ENCODE measurements around the gene HJV.

HJV gene

GRCh38 chr1:145977486-145978470 lies 43.8 kb downstream of the HJV start:
- Histone ChIP-seq H2AFZ (ENCODE audit: low read length) (peak overlapping the region; percentile 61), H3K9me3 (ENCODE audit: insufficient read depth, low read depth, low read length) (no peaks in the 10 kb centered on the region), H3K4me1 (ENCODE audit: insufficient read depth, low read length, poor library complexity, severe bottlenecking) (peaks cover 56% of the 10 kb centered on the region), H3K79me2 (ENCODE audit: insufficient read depth, low read length) (no peaks in the 10 kb centered on the region), H3K4me2 (ENCODE audit: low read depth, low read length, poor library complexity, severe bottlenecking) (peak overlapping the region; percentile 87), H4K20me1 (ENCODE audit: insufficient read depth, low read length, poor library complexity, severe bottlenecking) (no peaks in the 10 kb centered on the region), H3K4me3 (ENCODE audit: low read length, poor library complexity, severe bottlenecking) (peak overlapping the region; percentile 47), H3K27me3 (ENCODE audit: insufficient read depth, low read length, poor library complexity, severe bottlenecking) (no peaks in the 10 kb centered on the region), H3F3A (ENCODE audit: low read depth) (peaks cover 9% of the 10 kb centered on the region; the same call in 1 of the 2 replicates), H3K36me3 (ENCODE audit: insufficient read depth, low read length) (no peaks in the 10 kb centered on the region), H3K9me2 (replicated peaks; ENCODE audit: low read depth, low read length) (no peaks in the 10 kb centered on the region), H3K9ac (ENCODE audit: low read depth, low read length, poor library complexity, severe bottlenecking) (peak overlapping the region; percentile 84)
- TF ChIP-seq CTCF (conservative IDR thresholded peaks at IDR 0.05; ENCODE audit: low read length), result peak; percentile 89
- TF ChIP-seq EZH2phosphoT487 (IDR thresholded peaks at IDR 0.05; ENCODE audit: borderline replicate concordance), result no peak

- TF ChIP-seq EZH2phosphoT487 (IDR thresholded peaks at IDR 0.05; ENCODE audit: borderline replicate concordance), result no peak
- no peak for TF ChIP-seq CTCF (conservative IDR thresholded peaks at IDR 0.05; ENCODE audit: low read length)
Observed at GRCh38 chr1:145977016-145977415, 44.5 kb downstream of the HJV start.

GRCh38 chr1:145975216-145975615 lies 46.3 kb downstream of the HJV start:
- Histone ChIP-seq H3K9ac (ENCODE audit: low read depth, low read length, poor library complexity, severe bottlenecking) (no peak overlapping the region), H3K79me2 (ENCODE audit: insufficient read depth, low read length) (no peaks in the 10 kb centered on the region), H3K36me3 (ENCODE audit: insufficient read depth, low read length) (no peaks in the 10 kb centered on the region), H4K20me1 (ENCODE audit: insufficient read depth, low read length, poor library complexity, severe bottlenecking) (no peaks in the 10 kb centered on the region), H3K27me3 (ENCODE audit: insufficient read depth, low read length, poor library complexity, severe bottlenecking) (no peaks in the 10 kb centered on the region), H2AFZ (ENCODE audit: low read length) (no peak overlapping the region), H3K4me2 (ENCODE audit: low read depth, low read length, poor library complexity, severe bottlenecking) (no peak overlapping the region), H3K4me3 (ENCODE audit: low read length, poor library complexity, severe bottlenecking) (no peak overlapping the region), H3K4me1 (ENCODE audit: insufficient read depth, low read length, poor library complexity, severe bottlenecking) (peaks cover 31% of the 10 kb centered on the region), H3K9me3 (ENCODE audit: insufficient read depth, low read depth, low read length) (no peaks in the 10 kb centered on the region), H3K9me2 (replicated peaks; ENCODE audit: low read depth, low read length) (no peaks in the 10 kb centered on the region), H3F3A (ENCODE audit: low read depth) (peaks cover 9% of the 10 kb centered on the region; the same call in 1 of the 2 replicates)
- no peak for TF ChIP-seq CTCF (conservative IDR thresholded peaks at IDR 0.05; ENCODE audit: low read length)
- no peak for TF ChIP-seq EZH2phosphoT487 (IDR thresholded peaks at IDR 0.05; ENCODE audit: borderline replicate concordance)

More at GRCh38 chr1:145977016-145977415, 44.5 kb downstream of the HJV start:
- no peaks in the 10 kb centered on the region for H3K79me2 ChIP-seq (ENCODE audit: insufficient read depth, low read length)
- no peaks in the 10 kb centered on the region for H3K27me3 ChIP-seq (ENCODE audit: insufficient read depth, low read length, poor library complexity, severe bottlenecking)
- H3K4me2 ChIP-seq (ENCODE audit: low read depth, low read length, poor library complexity, severe bottlenecking), result peak overlapping the region; percentile 87
- H3K9ac ChIP-seq (ENCODE audit: low read depth, low read length, poor library complexity, severe bottlenecking), result peak overlapping the region; percentile 84
- H4K20me1 ChIP-seq (ENCODE audit: insufficient read depth, low read length, poor library complexity, severe bottlenecking), result no peaks in the 10 kb centered on the region
- peak overlapping the region; percentile 47 for H3K4me3 ChIP-seq (ENCODE audit: low read length, poor library complexity, severe bottlenecking)
- H2AFZ ChIP-seq (ENCODE audit: low read length), result peak overlapping the region; percentile 61
- H3K36me3 ChIP-seq (ENCODE audit: insufficient read depth, low read length), result no peaks in the 10 kb centered on the region
- H3F3A ChIP-seq (ENCODE audit: low read depth), result peaks cover 9% of the 10 kb centered on the region; the same call in 1 of the 2 replicates
- H3K9me2 ChIP-seq (replicated peaks; ENCODE audit: low read depth, low read length), result no peaks in the 10 kb centered on the region
- no peaks in the 10 kb centered on the region for H3K9me3 ChIP-seq (ENCODE audit: insufficient read depth, low read depth, low read length)
- H3K4me1 ChIP-seq (ENCODE audit: insufficient read depth, low read length, poor library complexity, severe bottlenecking), result peaks cover 48% of the 10 kb centered on the region
